GM12872 (cell line): ENCODE measurements around the gene CCND2.

ENCODE experiments used
- TF ChIP-seq, protein P1 (sequence below): IDR thresholded peaks from 3 replicates; pipeline ENCODE4 v1.5.1; 2011; ENCODE audit warnings: low read depth, mild to moderate bottlenecking, low read length, moderate library complexity; ENCODE audit not compliant: insufficient read depth

CCND2 gene

DNA sequence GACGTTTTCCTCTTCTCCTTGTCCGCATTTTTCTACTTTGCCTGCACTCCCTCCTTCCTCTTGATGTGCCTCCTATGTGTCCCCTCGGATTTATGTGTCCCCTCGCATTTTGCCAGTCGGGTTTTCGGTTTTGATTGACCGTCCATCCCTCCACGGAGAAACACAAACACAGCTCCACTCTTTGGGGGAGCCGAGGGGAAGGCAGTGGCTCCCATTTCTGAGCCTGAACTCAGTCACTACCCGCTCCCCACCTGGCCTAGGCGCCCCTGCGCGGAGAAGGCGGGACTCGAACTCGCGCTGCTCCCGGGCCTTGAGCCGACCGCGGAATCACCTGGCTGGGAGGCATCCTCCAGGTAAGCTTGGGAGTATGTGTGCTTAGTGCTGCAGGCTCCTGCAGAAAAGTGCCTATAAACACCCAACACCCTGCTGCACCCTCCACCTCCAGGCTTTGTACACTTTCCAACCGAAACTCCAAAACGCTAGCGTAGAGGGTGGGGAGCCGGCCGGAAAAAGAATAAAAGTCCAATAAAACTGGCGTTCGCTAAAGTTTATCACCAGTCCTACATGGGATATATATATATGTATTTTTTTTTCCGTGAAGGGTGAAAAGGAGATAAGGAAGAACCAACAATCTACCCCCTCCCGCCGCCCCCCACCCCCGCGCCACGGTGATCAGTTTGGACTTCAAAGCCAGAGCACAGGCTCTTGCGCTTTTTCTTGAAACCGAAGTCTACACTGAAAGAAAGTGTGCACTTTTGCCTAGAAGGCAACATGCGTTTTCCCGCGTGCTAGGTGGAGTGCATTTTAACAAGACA, 3.3 kb upstream of the CCND2 start:
- TF ChIP-seq, protein P1, sequence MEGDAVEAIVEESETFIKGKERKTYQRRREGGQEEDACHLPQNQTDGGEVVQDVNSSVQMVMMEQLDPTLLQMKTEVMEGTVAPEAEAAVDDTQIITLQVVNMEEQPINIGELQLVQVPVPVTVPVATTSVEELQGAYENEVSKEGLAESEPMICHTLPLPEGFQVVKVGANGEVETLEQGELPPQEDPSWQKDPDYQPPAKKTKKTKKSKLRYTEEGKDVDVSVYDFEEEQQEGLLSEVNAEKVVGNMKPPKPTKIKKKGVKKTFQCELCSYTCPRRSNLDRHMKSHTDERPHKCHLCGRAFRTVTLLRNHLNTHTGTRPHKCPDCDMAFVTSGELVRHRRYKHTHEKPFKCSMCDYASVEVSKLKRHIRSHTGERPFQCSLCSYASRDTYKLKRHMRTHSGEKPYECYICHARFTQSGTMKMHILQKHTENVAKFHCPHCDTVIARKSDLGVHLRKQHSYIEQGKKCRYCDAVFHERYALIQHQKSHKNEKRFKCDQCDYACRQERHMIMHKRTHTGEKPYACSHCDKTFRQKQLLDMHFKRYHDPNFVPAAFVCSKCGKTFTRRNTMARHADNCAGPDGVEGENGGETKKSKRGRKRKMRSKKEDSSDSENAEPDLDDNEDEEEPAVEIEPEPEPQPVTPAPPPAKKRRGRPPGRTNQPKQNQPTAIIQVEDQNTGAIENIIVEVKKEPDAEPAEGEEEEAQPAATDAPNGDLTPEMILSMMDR: no peak

DNA sequence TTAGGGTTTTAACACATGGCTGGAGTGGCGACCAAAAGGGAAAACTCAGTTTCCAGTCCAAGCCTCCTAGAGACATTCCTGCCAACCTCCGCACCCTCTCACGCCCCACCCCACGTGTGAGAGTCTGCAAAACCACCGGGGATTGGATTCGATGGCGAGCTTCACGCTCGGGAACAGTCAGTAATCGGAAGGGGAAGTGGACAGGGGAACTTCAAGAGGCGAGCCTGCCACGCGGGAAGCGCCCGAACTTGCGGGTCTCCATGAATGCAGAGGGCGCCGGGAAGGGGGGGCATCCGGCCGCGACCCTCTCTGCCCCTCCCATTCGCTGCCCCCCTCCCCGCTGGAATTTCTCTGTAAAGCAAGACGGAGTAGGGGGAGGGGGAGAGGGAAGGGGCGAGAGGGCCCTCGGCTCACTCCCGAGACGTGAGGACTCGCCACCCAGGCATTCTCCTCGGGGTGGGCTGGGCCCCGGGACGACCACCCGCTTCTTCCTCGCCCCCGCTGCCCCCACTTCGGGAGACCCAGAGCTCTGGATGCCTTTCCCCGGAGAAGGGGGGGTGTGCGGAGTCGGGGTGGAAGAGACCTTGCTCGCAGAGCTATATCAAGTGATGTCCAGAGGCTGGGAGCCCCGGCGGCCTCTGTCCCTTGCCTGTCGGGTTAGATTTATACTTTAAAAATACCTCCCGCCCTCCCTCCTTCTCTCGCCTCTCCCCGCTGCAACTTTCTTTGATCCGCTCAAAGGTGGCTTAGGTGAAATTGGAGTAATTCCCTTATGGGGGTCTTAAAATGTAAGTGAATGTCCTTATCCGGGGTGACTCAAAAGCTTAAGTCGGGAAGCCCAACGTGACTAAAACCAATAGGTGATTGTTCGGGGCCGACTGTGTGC, 2.5 kb upstream of the CCND2 start:
- TF ChIP-seq, protein P1: no peak

DNA sequence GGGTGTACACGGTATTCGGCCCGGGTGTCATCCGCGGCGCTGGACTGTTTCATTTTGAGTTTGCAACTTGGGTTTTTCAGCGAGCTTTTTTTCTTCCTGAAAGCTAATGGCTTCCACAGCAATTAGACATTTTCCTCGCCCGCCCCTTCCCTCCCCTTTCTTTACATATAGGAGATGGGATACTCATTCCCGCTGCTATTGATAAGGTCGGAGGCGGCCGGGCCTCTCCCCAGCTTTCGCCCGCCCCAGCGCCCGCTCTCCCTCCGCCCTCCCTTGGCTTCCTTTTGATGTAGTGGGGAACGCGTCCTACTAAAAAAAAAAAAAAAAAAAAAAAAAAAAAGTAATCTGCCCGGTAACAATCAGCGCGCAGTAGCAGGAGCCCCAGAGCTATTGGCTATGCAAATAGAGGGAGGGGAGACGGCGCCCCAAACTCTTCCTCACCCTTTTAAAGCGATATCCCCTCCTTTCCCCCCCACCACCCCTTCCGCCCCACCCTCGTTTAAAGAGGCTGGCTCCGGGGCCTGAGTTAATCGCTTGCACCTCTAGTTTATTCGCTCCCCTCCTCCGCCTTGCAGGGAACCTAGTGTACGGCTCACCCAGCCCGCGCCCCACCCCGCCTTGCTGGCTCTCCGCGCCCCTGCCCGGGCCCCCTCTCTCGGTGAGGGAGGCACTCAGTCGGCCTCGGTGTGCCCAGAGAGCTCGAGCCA, 1.7 kb upstream of the CCND2 start:
- TF ChIP-seq, protein P1: no peak

DNA sequence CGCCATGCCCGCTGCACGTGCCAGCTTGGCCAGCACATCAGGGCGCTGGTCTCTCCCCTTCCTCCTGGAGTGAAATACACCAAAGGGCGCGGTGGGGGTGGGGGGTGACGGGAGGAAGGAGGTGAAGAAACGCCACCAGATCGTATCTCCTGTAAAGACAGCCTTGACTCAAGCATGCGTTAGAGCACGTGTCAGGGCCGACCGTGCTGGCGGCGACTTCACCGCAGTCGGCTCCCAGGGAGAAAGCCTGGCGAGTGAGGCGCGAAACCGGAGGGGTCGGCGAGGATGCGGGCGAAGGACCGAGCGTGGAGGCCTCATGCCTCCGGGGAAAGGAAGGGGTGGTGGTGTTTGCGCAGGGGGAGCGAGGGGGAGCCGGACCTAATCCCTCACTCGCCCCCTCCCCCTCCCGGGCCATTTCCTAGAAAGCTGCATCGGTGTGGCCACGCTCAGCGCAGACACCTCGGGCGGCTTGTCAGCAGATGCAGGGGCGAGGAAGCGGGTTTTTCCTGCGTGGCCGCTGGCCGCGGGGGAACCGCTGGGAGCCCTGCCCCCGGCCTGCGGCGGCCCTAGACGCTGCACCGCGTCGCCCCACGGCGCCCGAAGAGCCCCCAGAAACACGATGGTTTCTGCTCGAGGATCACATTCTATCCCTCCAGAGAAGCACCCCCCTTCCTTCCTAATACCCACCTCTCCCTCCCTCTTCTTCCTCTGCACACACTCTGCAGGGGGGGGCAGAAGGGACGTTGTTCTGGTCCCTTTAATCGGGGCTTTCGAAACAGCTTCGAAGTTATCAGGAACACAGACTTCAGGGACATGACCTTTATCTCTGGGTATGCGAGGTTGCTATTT, 914 bp upstream of the CCND2 start:
- TF ChIP-seq, protein P1: no peak

DNA sequence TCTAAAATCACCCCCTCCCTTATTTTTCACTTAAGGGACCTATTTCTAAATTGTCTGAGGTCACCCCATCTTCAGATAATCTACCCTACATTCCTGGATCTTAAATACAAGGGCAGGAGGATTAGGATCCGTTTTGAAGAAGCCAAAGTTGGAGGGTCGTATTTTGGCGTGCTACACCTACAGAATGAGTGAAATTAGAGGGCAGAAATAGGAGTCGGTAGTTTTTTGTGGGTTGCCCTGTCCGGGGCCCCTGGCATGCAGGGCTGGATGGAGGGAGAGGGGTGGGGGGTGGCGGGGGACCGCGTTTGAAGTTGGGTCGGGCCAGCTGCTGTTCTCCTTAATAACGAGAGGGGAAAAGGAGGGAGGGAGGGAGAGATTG, 300 bp upstream of the CCND2 start:
- TF ChIP-seq, protein P1: no peak

DNA sequence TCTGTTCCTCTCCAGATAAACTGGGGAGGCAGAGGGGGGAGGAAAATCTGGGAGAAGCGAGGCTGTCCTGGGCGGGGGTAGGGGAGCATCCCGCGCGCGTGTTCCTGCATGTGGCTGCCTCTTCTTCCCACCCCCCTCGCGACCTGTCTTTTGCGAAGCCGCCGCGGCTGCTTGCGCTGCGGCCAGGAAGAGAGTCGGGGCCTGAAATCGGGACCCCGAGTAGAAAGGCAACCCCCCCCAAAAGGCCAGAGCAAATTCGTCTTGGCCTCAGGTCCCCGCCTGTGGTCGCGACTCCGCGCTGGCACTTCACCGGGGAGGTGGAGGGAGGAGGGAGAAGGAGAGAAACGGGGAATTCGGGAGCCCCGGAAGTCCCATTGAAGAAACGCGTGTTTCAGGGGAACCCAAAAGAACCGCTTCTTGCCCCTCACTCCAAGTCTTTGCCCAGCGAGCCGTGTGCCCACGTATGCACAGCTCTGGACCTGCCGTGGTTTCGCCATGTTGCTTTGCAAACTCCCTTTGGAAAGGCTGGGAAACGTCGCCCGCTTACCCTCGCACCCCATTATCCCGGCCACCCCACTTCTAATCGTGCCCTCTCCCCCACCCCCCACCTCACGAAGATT, 944 bp downstream of the CCND2 start:
- TF ChIP-seq, protein P1: no peak
